WERI-Rb-1 (cell line): Measurements from ENCODE around the gene CARHSP1.
A peak's percentile ranks its signal among the peaks of the same experiment; 100 is the strongest.

Experiments used
- DNase-seq: peaks from one replicate; pipeline ENCODE4 v3.0.0-alpha.2; 2020
- H3K27ac ChIP-seq: fragments of 250-450 bp; sonication (Bioruptor Pico); 2 replicates; pipeline ENCODE4 v1.5.1; 2020; ENCODE audit warnings: mild to moderate bottlenecking, moderate library complexity
- H3K27me3 ChIP-seq: fragments of 250-450 bp; sonication (Bioruptor Pico); 2 replicates; pipeline ENCODE4 v1.5.1; 2021; ENCODE audit warnings: mild to moderate bottlenecking, low read depth, moderate library complexity; ENCODE audit not compliant: insufficient read depth, severe bottlenecking
- H3K36me3 ChIP-seq: fragments of 250-450 bp; sonication (Bioruptor Pico); 2 replicates; pipeline ENCODE4 v1.5.1; 2020; ENCODE audit warnings: mild to moderate bottlenecking, moderate library complexity
- H3K4me3 ChIP-seq: 2 replicates; pipeline ENCODE4 v1.5.1; 2011; ENCODE audit warnings: low read depth, mild to moderate bottlenecking, control low read depth, low read length
- H3K9me3 ChIP-seq: fragments of 250-450 bp; sonication (Bioruptor Pico); 2 replicates; pipeline ENCODE4 v1.5.1; 2021; ENCODE audit warnings: mild to moderate bottlenecking, moderate library complexity; ENCODE audit not compliant: severe bottlenecking
- TF ChIP-seq, protein P1 (sequence below): IDR thresholded peaks from 2 replicates; pipeline ENCODE4 v1.5.1; 2011; ENCODE audit warnings: low read depth, mild to moderate bottlenecking, control low read depth, inconsistent platforms, low read length

Gene CARHSP1

DNA sequence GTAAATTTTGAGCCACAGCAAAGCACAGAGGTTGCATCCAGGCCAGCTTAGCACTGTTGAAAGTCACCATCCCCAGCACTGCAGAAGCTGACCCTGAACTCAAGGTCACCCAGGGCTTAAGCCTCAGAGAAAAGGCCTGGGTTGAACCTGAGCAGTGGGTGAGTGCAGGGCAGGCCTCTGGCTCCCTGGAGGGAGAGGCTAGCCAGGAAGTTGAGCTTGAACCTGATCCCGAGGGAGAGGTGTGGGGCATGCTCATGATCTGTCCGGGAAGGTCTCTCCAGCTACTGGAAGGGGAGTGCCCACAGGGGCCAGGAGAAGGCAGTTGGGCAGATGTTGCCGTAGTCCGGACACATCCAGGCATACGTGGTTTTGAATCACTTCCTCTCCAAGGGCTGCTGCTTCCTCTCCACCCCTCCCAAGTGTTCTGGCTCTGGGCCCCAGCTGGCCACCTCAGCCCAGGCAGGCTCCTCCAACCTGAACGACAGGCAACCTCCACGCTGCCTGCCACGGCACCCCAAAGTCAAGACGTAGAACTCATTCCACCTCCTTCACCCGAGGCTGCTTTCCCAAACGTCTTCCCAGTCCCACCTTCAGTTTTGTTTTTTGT lies 18.4 kb downstream of the CARHSP1 start:
- H3K4me3 ChIP-seq, result no peak overlapping the region
- H3K9me3 ChIP-seq, result no peaks in the 10 kb centered on the region
- TF ChIP-seq, protein P1, sequence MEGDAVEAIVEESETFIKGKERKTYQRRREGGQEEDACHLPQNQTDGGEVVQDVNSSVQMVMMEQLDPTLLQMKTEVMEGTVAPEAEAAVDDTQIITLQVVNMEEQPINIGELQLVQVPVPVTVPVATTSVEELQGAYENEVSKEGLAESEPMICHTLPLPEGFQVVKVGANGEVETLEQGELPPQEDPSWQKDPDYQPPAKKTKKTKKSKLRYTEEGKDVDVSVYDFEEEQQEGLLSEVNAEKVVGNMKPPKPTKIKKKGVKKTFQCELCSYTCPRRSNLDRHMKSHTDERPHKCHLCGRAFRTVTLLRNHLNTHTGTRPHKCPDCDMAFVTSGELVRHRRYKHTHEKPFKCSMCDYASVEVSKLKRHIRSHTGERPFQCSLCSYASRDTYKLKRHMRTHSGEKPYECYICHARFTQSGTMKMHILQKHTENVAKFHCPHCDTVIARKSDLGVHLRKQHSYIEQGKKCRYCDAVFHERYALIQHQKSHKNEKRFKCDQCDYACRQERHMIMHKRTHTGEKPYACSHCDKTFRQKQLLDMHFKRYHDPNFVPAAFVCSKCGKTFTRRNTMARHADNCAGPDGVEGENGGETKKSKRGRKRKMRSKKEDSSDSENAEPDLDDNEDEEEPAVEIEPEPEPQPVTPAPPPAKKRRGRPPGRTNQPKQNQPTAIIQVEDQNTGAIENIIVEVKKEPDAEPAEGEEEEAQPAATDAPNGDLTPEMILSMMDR, result no peak
- peak overlapping the region; percentile 26 for H3K27ac ChIP-seq
- DNase-seq, result peak; percentile 79
- H3K27me3 ChIP-seq, result no peaks in the 10 kb centered on the region
- peaks cover 50% of the 10 kb centered on the region for H3K36me3 ChIP-seq

DNA sequence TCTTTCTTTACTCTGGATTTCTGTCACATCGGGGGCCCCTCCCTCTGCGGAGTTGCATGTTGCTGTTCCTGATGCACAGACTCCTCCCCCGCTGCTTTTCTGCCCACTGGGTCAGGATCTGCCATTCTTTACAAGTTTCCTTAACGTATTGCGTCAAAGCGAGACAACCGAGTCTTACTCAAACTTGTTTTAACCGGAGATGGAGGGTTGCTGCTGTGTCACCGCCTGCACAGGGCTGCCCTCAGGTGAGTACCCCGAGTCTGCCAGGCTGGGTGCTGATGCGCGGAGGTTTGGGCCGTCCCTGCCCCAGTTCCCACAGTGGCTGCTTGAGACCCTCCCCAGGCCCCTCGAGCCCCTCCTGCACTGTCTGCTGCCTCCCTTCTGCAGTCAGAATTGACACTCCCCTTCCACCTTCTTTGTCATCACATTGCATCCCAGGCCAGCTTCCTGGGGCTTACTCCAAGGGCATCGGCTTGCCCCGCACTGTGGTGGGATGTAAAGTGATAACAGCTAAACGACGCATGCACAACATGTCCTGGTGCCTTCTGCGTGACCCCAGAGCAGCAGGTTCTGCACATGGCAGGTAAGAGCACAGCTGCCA lies 19.3 kb downstream of the CARHSP1 start:
- peaks cover 44% of the 10 kb centered on the region for H3K36me3 ChIP-seq
- TF ChIP-seq, protein P1, result no peak
- no peak overlapping the region for H3K27ac ChIP-seq
- H3K9me3 ChIP-seq, result no peaks in the 10 kb centered on the region
- no peaks in the 10 kb centered on the region for H3K27me3 ChIP-seq
- H3K4me3 ChIP-seq, result no peak overlapping the region
- no peak for DNase-seq

DNA sequence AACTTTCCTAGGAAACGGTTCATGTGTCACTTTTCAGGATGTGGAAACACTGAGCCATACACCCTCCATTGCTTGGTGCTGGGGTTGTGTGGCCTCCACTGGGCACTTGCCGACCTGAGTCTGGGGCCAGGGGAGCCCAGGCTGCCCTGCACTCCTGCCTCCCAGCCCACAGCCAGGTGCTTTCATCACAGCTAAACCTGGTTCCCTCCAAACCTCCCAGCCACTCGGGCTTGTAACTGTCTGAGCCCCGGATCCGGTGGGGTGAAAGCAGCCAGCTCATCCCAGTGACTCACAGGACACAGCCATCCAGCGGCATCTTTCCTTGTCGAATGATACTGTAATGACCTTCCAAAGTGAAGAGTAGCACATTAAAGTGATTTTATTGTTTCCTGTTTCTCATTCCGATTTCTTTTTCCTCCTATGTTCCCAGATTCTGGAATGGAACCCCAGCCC lies 19.8 kb downstream of the CARHSP1 start:
- H3K4me3 ChIP-seq, result no peak overlapping the region
- no peaks in the 10 kb centered on the region for H3K27me3 ChIP-seq
- DNase-seq, result no peak
- TF ChIP-seq, protein P1, result no peak
- no peaks in the 10 kb centered on the region for H3K9me3 ChIP-seq
- H3K36me3 ChIP-seq, result peaks cover 41% of the 10 kb centered on the region
- H3K27ac ChIP-seq, result no peak overlapping the region

DNA sequence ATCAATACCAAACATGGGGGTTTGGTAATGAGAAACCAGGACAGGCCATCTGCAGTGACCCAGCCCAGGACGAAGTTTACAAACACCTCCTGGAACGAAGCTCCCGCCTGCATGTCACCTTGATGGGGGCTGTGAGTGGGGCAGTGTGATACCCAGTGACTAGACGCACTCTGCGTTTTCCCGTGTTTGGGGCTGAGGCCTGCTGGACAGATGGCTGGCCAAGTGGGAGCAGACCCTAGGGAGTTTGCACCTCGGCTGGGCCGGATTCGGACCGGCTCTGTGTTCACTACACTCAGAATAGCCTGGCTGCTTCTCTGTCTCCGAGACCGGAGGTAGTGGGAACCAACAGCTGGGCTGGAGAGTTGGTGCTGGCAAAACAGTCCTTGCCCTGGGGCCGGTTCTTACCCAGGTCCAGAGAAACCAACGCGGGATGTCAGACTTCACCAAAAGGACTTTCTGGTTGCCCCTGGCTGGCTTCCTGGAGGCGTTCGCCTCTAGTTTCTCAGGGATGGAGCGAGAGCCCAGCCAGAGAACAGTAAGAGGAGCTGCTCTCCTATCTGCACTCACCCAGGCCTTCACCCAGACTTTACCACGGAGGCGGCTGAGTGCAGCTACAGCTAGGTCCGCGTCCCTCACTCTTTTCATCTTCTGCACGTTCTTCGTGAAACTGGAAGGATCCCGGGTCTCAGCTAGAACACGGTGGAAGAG lies 20.4 kb downstream of the CARHSP1 start:
- no peak overlapping the region for H3K27ac ChIP-seq
- DNase-seq, result no peak
- TF ChIP-seq, protein P1, result no peak
- no peaks in the 10 kb centered on the region for H3K9me3 ChIP-seq
- H3K36me3 ChIP-seq, result peaks cover 37% of the 10 kb centered on the region
- no peaks in the 10 kb centered on the region for H3K27me3 ChIP-seq
- no peak overlapping the region for H3K4me3 ChIP-seq

DNA sequence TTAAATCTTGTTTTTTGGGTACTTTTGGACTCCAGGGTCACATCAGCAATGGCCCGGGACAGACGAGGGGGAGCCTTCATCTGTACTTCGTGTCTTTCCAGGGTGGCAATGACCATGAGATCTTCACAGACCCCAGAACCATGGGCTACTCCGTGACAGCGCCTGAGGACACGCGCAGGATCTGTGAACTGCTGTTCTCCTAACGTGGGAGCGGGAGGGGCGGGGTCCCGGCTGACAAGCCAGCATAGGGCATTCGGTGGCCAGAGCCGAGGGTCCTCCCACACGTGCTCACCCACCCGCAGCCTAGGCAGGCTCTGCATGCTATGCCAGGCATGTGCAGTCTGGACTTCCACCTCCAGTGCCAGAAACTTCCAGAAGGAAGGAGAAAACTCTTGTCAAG lies 21.2 kb downstream of the CARHSP1 start:
- TF ChIP-seq, protein P1, result no peak
- DNase-seq, result no peak
- Histone ChIP-seq H3K27ac (no peak overlapping the region), H3K4me3 (no peak overlapping the region), H3K27me3 (no peaks in the 10 kb centered on the region), H3K9me3 (no peaks in the 10 kb centered on the region), H3K36me3 (peaks cover 31% of the 10 kb centered on the region)
